WTC11 (cell line): ENCODE data around the gene RPTOR.

ENCODE experiments used
- CBFB ChIP-seq: sonication (generic); formaldehyde crosslinking; IDR thresholded peaks from 2 replicates; pipeline ENCODE4 v1.8.1; 2022; ENCODE audit warnings: mild to moderate bottlenecking, low read depth, missing genetic modification reagents
- CREM ChIP-seq: sonication (generic); formaldehyde crosslinking; IDR thresholded peaks from 2 replicates; pipeline ENCODE4 v1.8.1; 2022; ENCODE audit warnings: mild to moderate bottlenecking, missing genetic modification reagents, moderate library complexity
- TEAD4 ChIP-seq: sonication (generic); formaldehyde crosslinking; IDR thresholded peaks from 2 replicates; pipeline ENCODE4 v1.8.0; 2022; ENCODE audit warnings: mild to moderate bottlenecking, missing genetic modification reagents
- TF ChIP-seq, protein P1 (sequence below): fragments of 200-600 bp; IDR thresholded peaks from 2 replicates; pipeline ENCODE4 v1.8.0; 2022; ENCODE audit warnings: antibody characterized with exemption

DNA sequence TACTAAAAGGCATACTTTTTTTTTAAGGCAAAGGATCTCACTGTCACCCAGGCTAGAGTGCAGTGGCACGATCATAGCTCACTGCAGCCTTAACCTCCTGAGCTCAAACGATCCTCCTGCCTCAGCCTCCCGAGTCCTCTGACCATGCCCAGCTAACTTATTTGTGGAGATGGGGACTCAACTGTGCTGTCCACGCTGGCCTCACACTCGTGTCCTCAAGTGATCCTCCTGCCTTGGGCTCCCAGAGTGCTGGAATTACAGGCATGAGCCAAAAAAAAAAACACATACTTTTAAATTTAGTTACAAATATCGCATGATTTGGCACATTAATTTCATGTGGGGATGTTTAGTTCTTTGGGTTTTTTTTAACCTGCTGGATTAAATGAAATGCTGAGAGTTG, 239.3 kb downstream of the RPTOR start:
- TF ChIP-seq CBFB (no peak), TEAD4 (CRISPR knock-in tag) (no peak), CREM (CRISPR knock-in tag) (no peak)
- TF ChIP-seq, protein P1, sequence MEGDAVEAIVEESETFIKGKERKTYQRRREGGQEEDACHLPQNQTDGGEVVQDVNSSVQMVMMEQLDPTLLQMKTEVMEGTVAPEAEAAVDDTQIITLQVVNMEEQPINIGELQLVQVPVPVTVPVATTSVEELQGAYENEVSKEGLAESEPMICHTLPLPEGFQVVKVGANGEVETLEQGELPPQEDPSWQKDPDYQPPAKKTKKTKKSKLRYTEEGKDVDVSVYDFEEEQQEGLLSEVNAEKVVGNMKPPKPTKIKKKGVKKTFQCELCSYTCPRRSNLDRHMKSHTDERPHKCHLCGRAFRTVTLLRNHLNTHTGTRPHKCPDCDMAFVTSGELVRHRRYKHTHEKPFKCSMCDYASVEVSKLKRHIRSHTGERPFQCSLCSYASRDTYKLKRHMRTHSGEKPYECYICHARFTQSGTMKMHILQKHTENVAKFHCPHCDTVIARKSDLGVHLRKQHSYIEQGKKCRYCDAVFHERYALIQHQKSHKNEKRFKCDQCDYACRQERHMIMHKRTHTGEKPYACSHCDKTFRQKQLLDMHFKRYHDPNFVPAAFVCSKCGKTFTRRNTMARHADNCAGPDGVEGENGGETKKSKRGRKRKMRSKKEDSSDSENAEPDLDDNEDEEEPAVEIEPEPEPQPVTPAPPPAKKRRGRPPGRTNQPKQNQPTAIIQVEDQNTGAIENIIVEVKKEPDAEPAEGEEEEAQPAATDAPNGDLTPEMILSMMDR = no peak
